ENCODE results near the gene FAM161A. TPM values are rescaled to one million over a fixed set of nuclear protein-coding genes. Genes with fewer than 3 reads are reported as not detected.
"Not testable (repeated sequence)": the region's sequence is repeated elsewhere in the genome, so short reads cannot be mapped to it uniquely, and the experiment has no call there.

FAM161A gene
- total RNA-seq, 1 experiment from 2014 or later: 12.8 TPM

GRCh38 chr2:61802548-61802947 lies 51.3 kb downstream of the FAM161A start:
- Histone ChIP-seq H3K27me3 (replicated peaks; ENCODE audit: insufficient read depth, low read depth, low read length, poor library complexity) (no peaks in the 10 kb centered on the region), H3K27ac (ENCODE audit: low read depth, low read length, poor library complexity, severe bottlenecking) (no peak overlapping the region), H3K36me3 (ENCODE audit: insufficient read depth, low read length, poor library complexity, severe bottlenecking) (no peaks in the 10 kb centered on the region), H3K9me3 (ENCODE audit: low read depth, low read length, poor library complexity, severe bottlenecking) (no peaks in the 10 kb centered on the region), H3K4me3 (ENCODE audit: low read depth, low read length, poor library complexity, severe bottlenecking) (no peak overlapping the region), H3K4me1 (ENCODE audit: insufficient read depth, low read length, poor library complexity, severe bottlenecking) (no peaks in the 10 kb centered on the region)
- DNase-seq (ENCODE audit: low spot score): no peak
- BruUV-seq (replicated peaks): no TSS peak
- intact Hi-C loops (cut with micrococcal nuclease; ENCODE audit: unreplicated experiment): no loop called here
- TF ChIP-seq EZH2 (IDR thresholded peaks at IDR 0.05; ENCODE audit: borderline replicate concordance, low read depth, low read length, poor library complexity, severe bottlenecking) (no peak), CTCF (conservative IDR thresholded peaks at IDR 0.05; ENCODE audit: low read depth, low read length) (no peak)
- ChIA-PET CTCF (no interaction called here), POLR2A (ENCODE audit: low non-redundant PET) (no interaction called here)

- H3K27ac ChIP-seq (ENCODE audit: low read depth, low read length, poor library complexity, severe bottlenecking): no peak overlapping the region
- intact Hi-C loops (cut with micrococcal nuclease; ENCODE audit: unreplicated experiment): no loop called here
- H3K4me3 ChIP-seq (ENCODE audit: low read depth, low read length, poor library complexity, severe bottlenecking): no peak overlapping the region
- no peaks in the 10 kb centered on the region for H3K36me3 ChIP-seq (ENCODE audit: insufficient read depth, low read length, poor library complexity, severe bottlenecking)
- CTCF ChIA-PET: no interaction called here
- POLR2A ChIA-PET (ENCODE audit: low non-redundant PET): no interaction called here
- no peaks in the 10 kb centered on the region for H3K27me3 ChIP-seq (replicated peaks; ENCODE audit: insufficient read depth, low read depth, low read length, poor library complexity)
- no TSS peak for BruUV-seq (replicated peaks)
- H3K4me1 ChIP-seq (ENCODE audit: insufficient read depth, low read length, poor library complexity, severe bottlenecking): no peaks in the 10 kb centered on the region
- TF ChIP-seq CTCF (conservative IDR thresholded peaks at IDR 0.05; ENCODE audit: low read depth, low read length) (no peak), EZH2 (IDR thresholded peaks at IDR 0.05; ENCODE audit: borderline replicate concordance, low read depth, low read length, poor library complexity, severe bottlenecking) (no peak)
- no peak for DNase-seq (ENCODE audit: low spot score)
- no peaks in the 10 kb centered on the region for H3K9me3 ChIP-seq (ENCODE audit: low read depth, low read length, poor library complexity, severe bottlenecking)
Observed at GRCh38 chr2:61799099-61799498, 54.8 kb downstream of the FAM161A start.

GRCh38 chr2:61797446-61797845 lies 56.4 kb downstream of the FAM161A start:
- intact Hi-C loops (cut with micrococcal nuclease; ENCODE audit: unreplicated experiment); H3K27ac ChIP-seq (ENCODE audit: low read depth, low read length, poor library complexity, severe bottlenecking); BruUV-seq (replicated peaks); H3K9me3 ChIP-seq (ENCODE audit: low read depth, low read length, poor library complexity, severe bottlenecking); H3K27me3 ChIP-seq (replicated peaks; ENCODE audit: insufficient read depth, low read depth, low read length, poor library complexity); H3K36me3 ChIP-seq (ENCODE audit: insufficient read depth, low read length, poor library complexity, severe bottlenecking); H3K4me3 ChIP-seq (ENCODE audit: low read depth, low read length, poor library complexity, severe bottlenecking); CTCF ChIA-PET; POLR2A ChIA-PET (ENCODE audit: low non-redundant PET); H3K4me1 ChIP-seq (ENCODE audit: insufficient read depth, low read length, poor library complexity, severe bottlenecking); DNase-seq (ENCODE audit: low spot score): not testable (repeated sequence)

DNA sequence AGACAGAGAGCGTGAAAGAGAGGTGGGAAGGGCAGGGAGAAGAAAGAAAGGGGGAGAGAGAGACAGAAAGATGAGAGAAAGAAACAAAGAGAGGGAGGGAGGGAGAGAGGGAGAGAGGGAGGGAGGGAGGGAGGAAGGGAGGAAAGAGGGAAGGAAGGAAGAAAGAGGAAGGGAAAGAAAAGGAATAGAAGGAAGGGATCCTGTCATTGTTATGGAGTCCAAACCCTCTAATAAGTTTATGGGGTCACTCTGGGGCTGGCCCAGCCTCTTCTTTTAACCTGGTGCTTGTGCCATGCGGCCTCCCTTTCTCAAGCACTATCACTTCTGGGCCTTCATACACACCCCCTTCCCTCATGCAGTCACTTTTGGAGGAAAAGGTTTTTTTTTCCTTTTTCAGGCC lies 58.5 kb downstream of the FAM161A start:
- no peaks in the 10 kb centered on the region for H3K9me3 ChIP-seq (ENCODE audit: low read depth, low read length, poor library complexity, severe bottlenecking)
- no peak for TF ChIP-seq CTCF (conservative IDR thresholded peaks at IDR 0.05; ENCODE audit: low read depth, low read length)
- no peak for TF ChIP-seq EZH2 (IDR thresholded peaks at IDR 0.05; ENCODE audit: borderline replicate concordance, low read depth, low read length, poor library complexity, severe bottlenecking)
- no peak overlapping the region for H3K27ac ChIP-seq (ENCODE audit: low read depth, low read length, poor library complexity, severe bottlenecking)
- no peak overlapping the region for H3K4me3 ChIP-seq (ENCODE audit: low read depth, low read length, poor library complexity, severe bottlenecking)
- intact Hi-C loops (cut with micrococcal nuclease; ENCODE audit: unreplicated experiment): no loop called here
- ChIA-PET POLR2A (ENCODE audit: low non-redundant PET) (no interaction called here), CTCF (no interaction called here)
- DNase-seq (ENCODE audit: low spot score): no peak
- no TSS peak for BruUV-seq (replicated peaks)
- no peaks in the 10 kb centered on the region for H3K4me1 ChIP-seq (ENCODE audit: insufficient read depth, low read length, poor library complexity, severe bottlenecking)
- H3K36me3 ChIP-seq (ENCODE audit: insufficient read depth, low read length, poor library complexity, severe bottlenecking): no peaks in the 10 kb centered on the region
- H3K27me3 ChIP-seq (replicated peaks; ENCODE audit: insufficient read depth, low read depth, low read length, poor library complexity): no peaks in the 10 kb centered on the region
